Measurements from ENCODE around the gene TMEM151A. TPM values are rescaled to one million over a fixed set of nuclear protein-coding genes. Genes with fewer than 3 reads are reported as not detected.

Gene TMEM151A
- total and polyA plus RNA-seq, 8 donors = 0.17 to 0.47 (median 0.28) TPM; not detected in 1

GRCh38 chr11:66267039-66267378 lies 24.7 kb upstream of the TMEM151A start:
- H3K4me1 ChIP-seq = peaks cover 9 to 30% of the 10 kb centered on the region in 2 donors
- H3K9me3 ChIP-seq = no peaks in the 10 kb centered on the region
- H3K4me3 ChIP-seq = peak overlapping the region; percentile 41 to 95
- DNase-seq (no peak), ATAC-seq (no peak)
- intact Hi-C loops (cut with DNase I) = no loop called here
- peaks cover 0 to 42% of the 10 kb centered on the region in 2 donors for H3K36me3 ChIP-seq
- TF ChIP-seq CTCF (IDR thresholded peaks at IDR 0.05) = no peak
- H3K27ac ChIP-seq = peak overlapping the region; percentile 93 to 94
- H3K27me3 ChIP-seq = no peaks in the 10 kb centered on the region

- DNase-seq (peak; percentile 88 to 97 (median 92)), ATAC-seq (peak; percentile 87)
- H3K9me3 ChIP-seq = no peaks in the 10 kb centered on the region
- TF ChIP-seq CTCF (IDR thresholded peaks at IDR 0.05) = no peak
- H3K36me3 ChIP-seq = peaks cover 0 to 42% of the 10 kb centered on the region in 2 donors
- intact Hi-C loops (cut with DNase I) = no loop called here
- peak overlapping the region; percentile 41 to 95 for H3K4me3 ChIP-seq
- peak overlapping the region; percentile 93 to 94 for H3K27ac ChIP-seq
- H3K27me3 ChIP-seq = no peaks in the 10 kb centered on the region
- H3K4me1 ChIP-seq = peaks cover 9 to 30% of the 10 kb centered on the region in 2 donors
Measured at GRCh38 chr11:66267379-66268243, 24.1 kb upstream of the TMEM151A start.

- Histone ChIP-seq H3K27ac (peak within 1 kb of the TSS; percentile 93 to 94), H3K27me3 (no peaks in the 10 kb centered on the region), H3K9me3 (no peaks in the 10 kb centered on the region), H3K36me3 (peaks cover 0 to 42% of the 10 kb centered on the region in 2 donors), H3K4me3 (peak within 1 kb of the TSS; percentile 95 to 97), H3K4me1 (peaks cover 9 to 30% of the 10 kb centered on the region in 2 donors)
- intact Hi-C loops (cut with DNase I) = no loop called here
- TF ChIP-seq CTCF (IDR thresholded peaks at IDR 0.05) = no peak
- ATAC-seq (peak; percentile 90), DNase-seq (peak; percentile 100)
Measured at GRCh38 chr11:66268244-66268951, 23.3 kb upstream of the TMEM151A start, which contains the start of gene RAB1B. RAB1B (plus strand) TSS chr11:66268639; CDS start chr11:66268680, 41 bp downstream.

- H3K27ac ChIP-seq = peak overlapping the region; percentile 93 to 94
- peak overlapping the region; percentile 95 to 97 for H3K4me3 ChIP-seq
- no peak for ATAC-seq
- TF ChIP-seq CTCF (IDR thresholded peaks at IDR 0.05) = no peak
- intact Hi-C loops (cut with DNase I) = no loop called here
- H3K4me1 ChIP-seq = peaks cover 9 to 30% of the 10 kb centered on the region in 2 donors
- peaks cover 0 to 45% of the 10 kb centered on the region in 2 donors for H3K36me3 ChIP-seq
- DNase-seq = peak in 2 of 4 donors; percentile 16 to 61
- no peaks in the 10 kb centered on the region for H3K27me3 ChIP-seq
- H3K9me3 ChIP-seq = no peaks in the 10 kb centered on the region
Measured at GRCh38 chr11:66268952-66269905, 22.5 kb upstream of the TMEM151A start.
